Measurements from ENCODE around the gene MRPL14. TPM values are rescaled to one million over a fixed set of nuclear protein-coding genes. Genes with fewer than 3 reads are reported as not detected.

The MRPL14 gene
- polyA plus RNA-seq, 1 donor (not counting 4 experiments of a cell fraction or from before 2014, with no cell fraction given), result 136 TPM

DNA sequence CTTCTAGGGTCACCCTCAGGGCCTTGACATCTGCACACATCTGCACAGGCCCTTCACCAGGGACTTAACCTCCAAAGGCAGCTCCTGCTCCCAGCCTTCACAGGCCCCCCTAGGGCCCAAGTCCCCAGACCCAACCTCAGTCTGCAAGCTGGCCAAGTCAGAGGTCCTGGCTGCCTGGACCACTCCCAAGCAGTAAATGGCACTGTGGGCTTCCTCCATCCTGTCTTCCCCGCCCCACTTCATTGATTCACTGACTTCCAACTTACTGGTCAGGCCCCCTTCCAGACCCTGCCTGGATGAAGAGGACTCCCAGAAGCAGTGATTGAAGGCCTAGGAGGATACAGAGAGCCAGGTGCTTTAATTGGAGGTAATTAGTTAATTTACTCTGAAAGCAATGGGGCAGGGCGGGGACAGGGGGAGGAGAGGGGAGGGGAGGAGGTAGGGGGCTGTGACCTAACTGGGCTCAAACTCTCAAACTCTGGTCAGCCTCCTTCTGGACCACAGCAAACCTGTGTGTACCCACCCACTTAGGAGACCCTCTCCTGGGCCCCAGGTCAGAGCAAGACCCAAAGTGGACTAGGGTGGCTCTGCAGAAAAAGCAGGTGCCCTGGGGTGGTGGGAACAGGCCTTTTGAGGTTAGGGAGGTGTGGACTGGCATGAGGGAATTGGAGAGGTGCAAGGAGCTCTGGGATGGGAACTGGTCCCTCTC is 51.5 kb downstream of the MRPL14 start:
- no peaks in the 10 kb centered on the region for H3K79me2 ChIP-seq (ENCODE audit: control insufficient read depth, insufficient read depth, low read length)
- H3K4me1 ChIP-seq (ENCODE audit: control insufficient read depth, extremely low read depth, insufficient read depth, low read length), result peaks cover 37% of the 10 kb centered on the region
- no peak overlapping the region for H3K27ac ChIP-seq (ENCODE audit: control insufficient read depth, insufficient read depth, low read length)
- H3K9me1 ChIP-seq (ENCODE audit: control insufficient read depth, extremely low read depth, insufficient read depth, low read length), result peaks cover 3% of the 10 kb centered on the region
- dilution Hi-C loops (cut with MboI; ENCODE audit: extremely low pct_ligation_motif_present, low sequenced_read_pairs), result no loop called here
- no peak overlapping the region for H3K9ac ChIP-seq (ENCODE audit: control insufficient read depth, extremely low read depth, insufficient read depth, low read length)
- no peak for TF ChIP-seq EZH2 (IDR thresholded peaks at IDR 0.05; ENCODE audit: low read length)
- TF ChIP-seq, protein P1, sequence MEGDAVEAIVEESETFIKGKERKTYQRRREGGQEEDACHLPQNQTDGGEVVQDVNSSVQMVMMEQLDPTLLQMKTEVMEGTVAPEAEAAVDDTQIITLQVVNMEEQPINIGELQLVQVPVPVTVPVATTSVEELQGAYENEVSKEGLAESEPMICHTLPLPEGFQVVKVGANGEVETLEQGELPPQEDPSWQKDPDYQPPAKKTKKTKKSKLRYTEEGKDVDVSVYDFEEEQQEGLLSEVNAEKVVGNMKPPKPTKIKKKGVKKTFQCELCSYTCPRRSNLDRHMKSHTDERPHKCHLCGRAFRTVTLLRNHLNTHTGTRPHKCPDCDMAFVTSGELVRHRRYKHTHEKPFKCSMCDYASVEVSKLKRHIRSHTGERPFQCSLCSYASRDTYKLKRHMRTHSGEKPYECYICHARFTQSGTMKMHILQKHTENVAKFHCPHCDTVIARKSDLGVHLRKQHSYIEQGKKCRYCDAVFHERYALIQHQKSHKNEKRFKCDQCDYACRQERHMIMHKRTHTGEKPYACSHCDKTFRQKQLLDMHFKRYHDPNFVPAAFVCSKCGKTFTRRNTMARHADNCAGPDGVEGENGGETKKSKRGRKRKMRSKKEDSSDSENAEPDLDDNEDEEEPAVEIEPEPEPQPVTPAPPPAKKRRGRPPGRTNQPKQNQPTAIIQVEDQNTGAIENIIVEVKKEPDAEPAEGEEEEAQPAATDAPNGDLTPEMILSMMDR (optimal IDR thresholded peaks at IDR 0.05 in 1 of 3, IDR thresholded peaks at IDR 0.05 in 1 of 3, conservative IDR thresholded peaks at IDR 0.05 in 1 of 3; ENCODE audit: extremely low read depth in 1 of 3, insufficient read depth in 2 of 3, low read length in 3 of 3), result no peak
- H3K27me3 ChIP-seq (ENCODE audit: control insufficient read depth, extremely low read depth, insufficient read depth, low read length), result no peaks in the 10 kb centered on the region
- no peak for DNase-seq (ENCODE audit: low read depth, low spot score)
- H4K20me1 ChIP-seq (ENCODE audit: control insufficient read depth, extremely low read depth, insufficient read depth, low read length), result no peaks in the 10 kb centered on the region
- H3K4me2 ChIP-seq (ENCODE audit: control insufficient read depth, extremely low read depth, insufficient read depth, low read depth, low read length), result no peak overlapping the region
- H3K9me3 ChIP-seq (ENCODE audit: control insufficient read depth, low read depth, low read length), result no peaks in the 10 kb centered on the region
- H2AFZ ChIP-seq (ENCODE audit: control insufficient read depth, low read length), result no peak overlapping the region
- FAIRE-seq, result no peak
- H3K36me3 ChIP-seq (ENCODE audit: control insufficient read depth in 2 of 2, extremely low read depth in 1 of 2, insufficient read depth in 2 of 2, low read length in 2 of 2), result no peaks in the 10 kb centered on the region
- no peak overlapping the region for H3K4me3 ChIP-seq (ENCODE audit: control insufficient read depth in 2 of 3, extremely low read depth in 1 of 3, insufficient read depth in 2 of 3, low read depth in 1 of 3, low read length in 3 of 3)

- Histone ChIP-seq H3K9me1 (ENCODE audit: control insufficient read depth, extremely low read depth, insufficient read depth, low read length) (peaks cover 3% of the 10 kb centered on the region), H3K27ac (ENCODE audit: control insufficient read depth, insufficient read depth, low read length) (no peak overlapping the region), H3K27me3 (ENCODE audit: control insufficient read depth, extremely low read depth, insufficient read depth, low read length) (no peaks in the 10 kb centered on the region), H3K9ac (ENCODE audit: control insufficient read depth, extremely low read depth, insufficient read depth, low read length) (no peak overlapping the region), H3K79me2 (ENCODE audit: control insufficient read depth, insufficient read depth, low read length) (no peaks in the 10 kb centered on the region), H4K20me1 (ENCODE audit: control insufficient read depth, extremely low read depth, insufficient read depth, low read length) (no peaks in the 10 kb centered on the region), H3K36me3 (ENCODE audit: control insufficient read depth in 2 of 2, extremely low read depth in 1 of 2, insufficient read depth in 2 of 2, low read length in 2 of 2) (no peaks in the 10 kb centered on the region), H3K9me3 (ENCODE audit: control insufficient read depth, low read depth, low read length) (no peaks in the 10 kb centered on the region), H2AFZ (ENCODE audit: control insufficient read depth, low read length) (no peak overlapping the region), H3K4me1 (ENCODE audit: control insufficient read depth, extremely low read depth, insufficient read depth, low read length) (peaks cover 37% of the 10 kb centered on the region), H3K4me3 (ENCODE audit: control insufficient read depth in 2 of 3, extremely low read depth in 1 of 3, insufficient read depth in 2 of 3, low read depth in 1 of 3, low read length in 3 of 3) (no peak overlapping the region), H3K4me2 (ENCODE audit: control insufficient read depth, extremely low read depth, insufficient read depth, low read depth, low read length) (no peak overlapping the region)
- FAIRE-seq, result no peak
- dilution Hi-C loops (cut with MboI; ENCODE audit: extremely low pct_ligation_motif_present, low sequenced_read_pairs), result no loop called here
- no peak for DNase-seq (ENCODE audit: low read depth, low spot score)
- TF ChIP-seq EZH2 (IDR thresholded peaks at IDR 0.05; ENCODE audit: low read length), result no peak
- TF ChIP-seq, protein P1 (optimal IDR thresholded peaks at IDR 0.05 in 1 of 3, IDR thresholded peaks at IDR 0.05 in 1 of 3, conservative IDR thresholded peaks at IDR 0.05 in 1 of 3; ENCODE audit: extremely low read depth in 1 of 3, insufficient read depth in 2 of 3, low read length in 3 of 3), result no peak
These were observed 52.2 kb downstream of the MRPL14 start for GRCh38 chr6:44074813-44075646.
